ENCODE results near the gene LTBP3.

LTBP3 gene

GRCh38 chr11:65498977-65499712 lies 59.0 kb downstream of the LTBP3 start, which contains the start of gene MALAT1:
Gene MALAT1 (plus strand): TSS chr11:65499045.
- TF ChIP-seq, protein P1, sequence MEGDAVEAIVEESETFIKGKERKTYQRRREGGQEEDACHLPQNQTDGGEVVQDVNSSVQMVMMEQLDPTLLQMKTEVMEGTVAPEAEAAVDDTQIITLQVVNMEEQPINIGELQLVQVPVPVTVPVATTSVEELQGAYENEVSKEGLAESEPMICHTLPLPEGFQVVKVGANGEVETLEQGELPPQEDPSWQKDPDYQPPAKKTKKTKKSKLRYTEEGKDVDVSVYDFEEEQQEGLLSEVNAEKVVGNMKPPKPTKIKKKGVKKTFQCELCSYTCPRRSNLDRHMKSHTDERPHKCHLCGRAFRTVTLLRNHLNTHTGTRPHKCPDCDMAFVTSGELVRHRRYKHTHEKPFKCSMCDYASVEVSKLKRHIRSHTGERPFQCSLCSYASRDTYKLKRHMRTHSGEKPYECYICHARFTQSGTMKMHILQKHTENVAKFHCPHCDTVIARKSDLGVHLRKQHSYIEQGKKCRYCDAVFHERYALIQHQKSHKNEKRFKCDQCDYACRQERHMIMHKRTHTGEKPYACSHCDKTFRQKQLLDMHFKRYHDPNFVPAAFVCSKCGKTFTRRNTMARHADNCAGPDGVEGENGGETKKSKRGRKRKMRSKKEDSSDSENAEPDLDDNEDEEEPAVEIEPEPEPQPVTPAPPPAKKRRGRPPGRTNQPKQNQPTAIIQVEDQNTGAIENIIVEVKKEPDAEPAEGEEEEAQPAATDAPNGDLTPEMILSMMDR (IDR thresholded peaks at IDR 0.05; ENCODE audit: low read depth, low read length, missing control alignments) = no peak
- H3K4me3 ChIP-seq (replicated peaks; ENCODE audit: low read depth, low read length) = peak within 1 kb of the TSS; percentile 84
- peak; percentile 85 for DNase-seq (ENCODE audit: extremely low read depth, low read depth)

DNA sequence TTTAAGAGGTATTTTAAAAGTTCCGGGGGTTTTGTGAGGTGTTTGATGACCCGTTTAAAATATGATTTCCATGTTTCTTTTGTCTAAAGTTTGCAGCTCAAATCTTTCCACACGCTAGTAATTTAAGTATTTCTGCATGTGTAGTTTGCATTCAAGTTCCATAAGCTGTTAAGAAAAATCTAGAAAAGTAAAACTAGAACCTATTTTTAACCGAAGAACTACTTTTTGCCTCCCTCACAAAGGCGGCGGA lies 59.5 kb downstream of the LTBP3 start:
- TF ChIP-seq, protein P1 (IDR thresholded peaks at IDR 0.05; ENCODE audit: low read depth, low read length, missing control alignments) = no peak
- no peak for DNase-seq (ENCODE audit: extremely low read depth, low read depth)
- H3K4me3 ChIP-seq (replicated peaks; ENCODE audit: low read depth, low read length) = peak overlapping the region; percentile 84

DNA sequence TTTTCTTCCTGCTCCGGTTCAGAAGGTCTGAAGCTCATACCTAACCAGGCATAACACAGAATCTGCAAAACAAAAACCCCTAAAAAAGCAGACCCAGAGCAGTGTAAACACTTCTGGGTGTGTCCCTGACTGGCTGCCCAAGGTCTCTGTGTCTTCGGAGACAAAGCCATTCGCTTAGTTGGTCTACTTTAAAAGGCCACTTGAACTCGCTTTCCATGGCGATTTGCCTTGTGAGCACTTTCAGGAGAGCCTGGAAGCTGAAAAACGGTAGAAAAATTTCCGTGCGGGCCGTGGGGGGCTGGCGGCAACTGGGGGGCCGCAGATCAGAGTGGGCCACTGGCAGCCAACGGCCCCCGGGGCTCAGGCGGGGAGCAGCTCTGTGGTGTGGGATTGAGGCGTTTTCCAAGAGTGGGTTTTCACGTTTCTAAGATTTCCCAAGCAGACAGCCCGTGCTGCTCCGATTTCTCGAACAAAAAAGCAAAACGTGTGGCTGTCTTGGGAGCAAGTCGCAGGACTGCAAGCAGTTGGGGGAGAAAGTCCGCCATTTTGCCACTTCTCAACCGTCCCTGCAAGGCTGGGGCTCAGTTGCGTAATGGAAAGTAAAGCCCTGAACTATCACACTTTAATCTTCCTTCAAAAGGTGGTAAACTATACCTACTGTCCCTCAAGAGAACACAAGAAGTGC lies 60.0 kb downstream of the LTBP3 start:
- peak; percentile 27 for DNase-seq (ENCODE audit: extremely low read depth, low read depth)
- peak overlapping the region; percentile 84 for H3K4me3 ChIP-seq (replicated peaks; ENCODE audit: low read depth, low read length)
- TF ChIP-seq, protein P1 (IDR thresholded peaks at IDR 0.05; ENCODE audit: low read depth, low read length, missing control alignments) = no peak

DNA sequence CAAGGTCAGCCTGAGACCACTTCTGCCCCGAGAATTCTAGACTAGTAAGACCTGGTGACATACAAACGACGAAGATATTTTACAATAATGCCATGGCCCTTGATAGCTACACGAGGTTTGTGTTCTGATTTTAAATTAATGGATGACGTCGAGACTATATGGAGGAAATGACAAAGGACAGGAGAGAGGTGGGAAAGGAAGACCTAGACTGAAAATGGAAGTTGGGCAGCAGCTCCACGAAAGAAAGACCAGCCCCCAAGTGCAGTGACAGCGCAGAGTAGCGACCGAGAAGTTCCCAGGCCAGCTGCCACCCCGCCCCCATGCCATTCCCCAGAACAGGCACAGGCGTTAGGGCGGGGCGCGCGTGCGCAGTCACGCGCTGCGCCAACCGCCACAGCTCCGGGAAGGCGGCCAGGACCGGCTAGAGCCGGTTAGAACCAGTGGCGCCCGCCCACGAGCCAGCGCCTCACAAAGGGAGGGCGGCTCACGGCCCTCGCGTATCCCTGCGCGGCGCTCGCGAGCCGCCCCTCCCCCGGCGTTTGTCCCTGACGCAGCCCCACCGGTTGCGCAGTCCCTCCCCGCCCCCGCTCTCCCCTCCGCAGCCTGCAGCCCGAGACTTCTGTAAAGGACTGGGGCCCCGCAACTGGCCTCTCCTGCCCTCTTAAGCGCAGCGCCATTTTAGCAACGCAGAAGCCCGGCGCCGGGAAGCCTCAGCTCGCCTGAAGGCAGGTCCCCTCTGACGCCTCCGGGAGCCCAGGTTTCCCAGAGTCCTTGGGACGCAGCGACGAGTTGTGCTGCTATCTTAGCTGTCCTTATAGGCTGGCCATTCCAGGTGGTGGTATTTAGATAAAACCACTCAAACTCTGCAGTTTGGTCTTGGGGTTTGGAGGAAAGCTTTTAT lies 60.8 kb downstream of the LTBP3 start:
- peak; percentile 90 for DNase-seq (ENCODE audit: extremely low read depth, low read depth)

GRCh38 chr11:65496304-65497140 lies 61.6 kb downstream of the LTBP3 start:
- DNase-seq (ENCODE audit: extremely low read depth, low read depth) = peak; percentile 65
- H3K4me3 ChIP-seq (replicated peaks; ENCODE audit: low read depth, low read length) = peak overlapping the region; percentile 43
- TF ChIP-seq, protein P1 (IDR thresholded peaks at IDR 0.05; ENCODE audit: low read depth, low read length, missing control alignments) = no peak

More for the DNA sequence above, 60.8 kb downstream of the LTBP3 start:
- H3K4me3 ChIP-seq (replicated peaks; ENCODE audit: low read depth, low read length) = peak overlapping the region; percentile 84
- TF ChIP-seq, protein P1 (IDR thresholded peaks at IDR 0.05; ENCODE audit: low read depth, low read length, missing control alignments) = no peak
